Renal cortex interstitium (tissue), 11 donors: ENCODE data around the gene MYO15A. TPM values are rescaled to one million over a fixed set of nuclear protein-coding genes. Genes with fewer than 3 reads are reported as not detected.
"Not testable (repeated sequence)": the region's sequence is repeated elsewhere in the genome, so short reads cannot be mapped to it uniquely, and the experiment has no call there.

Experiments
- DNase-seq, 11 donors: peaks; one replicate each; pipeline ENCODE4 v3.0.0-alpha.2; 2013; ENCODE audit warnings: low read depth in 9 of 11, low spot score in 4 of 11; ENCODE audit errors: extremely low read depth in 1 of 11
- polyA plus RNA-seq, 3 donors: library from polyadenylated mRNA; unstranded; fragments of 120-200 nt; gene quantifications; one replicate each; pipeline ENCODE4 v1.2.1, GENCODE V29; 2013; ENCODE audit not compliant: insufficient read length in 3 of 3

MYO15A gene
- polyA plus RNA-seq, 3 donors = 2.4 to 5.9 (median 4.5) TPM

- DNase-seq = no peak
Measured at GRCh38 chr17:18194804-18195203, 86.2 kb downstream of the MYO15A start.

- no peak for DNase-seq
Measured at GRCh38 chr17:18195246-18195645, 86.7 kb downstream of the MYO15A start.

- no peak for DNase-seq
Measured at GRCh38 chr17:18197535-18198194, 89.1 kb downstream of the MYO15A start.

- DNase-seq = no peak
Measured at GRCh38 chr17:18198530-18198929, 90.0 kb downstream of the MYO15A start.

GRCh38 chr17:18201108-18201507, 92.6 kb downstream of the MYO15A start:
- DNase-seq = no peak

- no peak for DNase-seq
Measured at GRCh38 chr17:18203308-18203707, 94.8 kb downstream of the MYO15A start.

GRCh38 chr17:18205861-18206260, 97.3 kb downstream of the MYO15A start:
- DNase-seq = no peak

- no peak for DNase-seq
Measured at GRCh38 chr17:18206962-18207361, 98.4 kb downstream of the MYO15A start.

- DNase-seq = no peak
Measured at GRCh38 chr17:18208092-18208491, 99.5 kb downstream of the MYO15A start.

- DNase-seq = no peak
Measured at GRCh38 chr17:18213666-18214270, 105.2 kb downstream of the MYO15A start.

- DNase-seq = not testable (repeated sequence)
Measured at GRCh38 chr17:18216906-18217305, 108.3 kb downstream of the MYO15A start.

GRCh38 chr17:18217412-18218015, 109.0 kb downstream of the MYO15A start:
- peak in 5 of 11 donors; percentile 32 to 67 (median 56) for DNase-seq

GRCh38 chr17:18218756-18219415, 110.3 kb downstream of the MYO15A start:
- peak in 1 of 11 donors; percentile 29 for DNase-seq

- no peak for DNase-seq
Measured at GRCh38 chr17:18224053-18224386, 115.5 kb downstream of the MYO15A start.

GRCh38 chr17:18224387-18225120, 116.0 kb downstream of the MYO15A start:
- DNase-seq = no peak

- DNase-seq = peak; percentile 73 to 96 (median 93)
Measured at GRCh38 chr17:18225121-18225641, 116.6 kb downstream of the MYO15A start, which contains the start of gene LLGL1. Gene LLGL1 (plus strand): TSS chr17:18225635. CDS start chr17:18225683, 48 bp downstream.

GRCh38 chr17:18225642-18226283, 117.2 kb downstream of the MYO15A start:
- no peak for DNase-seq

- no peak for DNase-seq
Measured at GRCh38 chr17:18226284-18226945, 117.9 kb downstream of the MYO15A start.
